ENCODE data around the gene APOD.

The APOD gene

DNA sequence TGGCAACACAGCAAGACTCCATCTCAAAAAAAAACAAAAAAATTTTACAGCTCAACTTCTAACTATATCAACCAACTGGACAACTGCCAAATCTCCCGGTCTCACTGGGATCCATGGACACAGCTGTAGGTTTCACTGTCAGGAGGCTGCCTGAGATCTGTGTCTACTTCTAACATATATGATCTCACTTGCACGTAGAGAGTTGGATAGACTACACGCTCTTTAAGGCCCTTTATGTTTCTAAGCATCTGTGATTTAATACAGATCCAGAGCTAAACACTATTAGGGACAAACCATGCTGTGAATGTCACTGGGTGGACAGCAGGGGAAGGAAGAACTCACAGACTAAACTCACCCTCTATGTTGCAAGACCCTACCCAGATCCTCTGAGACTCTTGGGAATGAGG is 13.0 kb upstream of the APOD start:
- Histone ChIP-seq H3K18ac (ENCODE audit: low read length) (no peak overlapping the region), H2AFZ (ENCODE audit: low read length) (no peak overlapping the region), H3K4me2 (ENCODE audit: insufficient read depth, low read length, poor library complexity, severe bottlenecking) (no peak overlapping the region), H3K9ac (ENCODE audit: low read depth, low read length, poor library complexity) (no peak overlapping the region), H3K79me1 (ENCODE audit: low read depth, low read length) (no peaks in the 10 kb centered on the region), H2BK15ac (ENCODE audit: low read length) (no peak overlapping the region), H3K9me3 (replicated peaks in 1 of 2; ENCODE audit: control insufficient read depth in 2 of 2, insufficient read depth in 1 of 2, low read depth in 1 of 2, low read length in 2 of 2) (peaks cover 0 to 6% of the 10 kb centered on the region in 2 donors), H2BK120ac (ENCODE audit: low read depth, low read length) (no peak overlapping the region), H3K36me3 (replicated peaks in 1 of 2; ENCODE audit: control insufficient read depth in 2 of 2, insufficient read depth in 2 of 2, low read length in 2 of 2) (no peaks in the 10 kb centered on the region), H3K14ac (ENCODE audit: low read length) (no peak overlapping the region), H2AK5ac (ENCODE audit: low read depth, low read length) (no peak overlapping the region), H3K23ac (ENCODE audit: low read depth, low read length, poor library complexity) (no peak overlapping the region), H3K4ac (ENCODE audit: low read length) (no peak overlapping the region), H3K4me1 (ENCODE audit: control insufficient read depth in 2 of 2, insufficient read depth in 1 of 2, low read depth in 1 of 2, low read length in 2 of 2) (peaks cover 0 to 1% of the 10 kb centered on the region in 2 donors), H3K27me3 (ENCODE audit: control insufficient read depth in 3 of 3, insufficient read depth in 3 of 3, low read depth in 1 of 3, low read length in 3 of 3) (peaks cover 0 to 7% (median 0%) of the 10 kb centered on the region in 3 experiments), H3K27ac (replicated peaks; ENCODE audit: low read length) (no peak overlapping the region), H4K8ac (ENCODE audit: low read depth, low read length) (no peak overlapping the region), H3K4me3 (ENCODE audit: low read length in 2 of 2) (no peak overlapping the region), H2BK5ac (ENCODE audit: low read length) (no peak overlapping the region), H2BK12ac (ENCODE audit: low read length) (no peak overlapping the region), H4K91ac (ENCODE audit: low read depth, low read length, poor library complexity) (no peak overlapping the region)
- no peak for DNase-seq (ENCODE audit: low spot score)
- no CpG with 5 or more reads among the region's 3 CpGs for WGBS, 2 donors (ENCODE audit: extremely low coverage in 2 of 2, insufficient read length in 2 of 2, insufficient replicate concordance in 1 of 2)

DNA sequence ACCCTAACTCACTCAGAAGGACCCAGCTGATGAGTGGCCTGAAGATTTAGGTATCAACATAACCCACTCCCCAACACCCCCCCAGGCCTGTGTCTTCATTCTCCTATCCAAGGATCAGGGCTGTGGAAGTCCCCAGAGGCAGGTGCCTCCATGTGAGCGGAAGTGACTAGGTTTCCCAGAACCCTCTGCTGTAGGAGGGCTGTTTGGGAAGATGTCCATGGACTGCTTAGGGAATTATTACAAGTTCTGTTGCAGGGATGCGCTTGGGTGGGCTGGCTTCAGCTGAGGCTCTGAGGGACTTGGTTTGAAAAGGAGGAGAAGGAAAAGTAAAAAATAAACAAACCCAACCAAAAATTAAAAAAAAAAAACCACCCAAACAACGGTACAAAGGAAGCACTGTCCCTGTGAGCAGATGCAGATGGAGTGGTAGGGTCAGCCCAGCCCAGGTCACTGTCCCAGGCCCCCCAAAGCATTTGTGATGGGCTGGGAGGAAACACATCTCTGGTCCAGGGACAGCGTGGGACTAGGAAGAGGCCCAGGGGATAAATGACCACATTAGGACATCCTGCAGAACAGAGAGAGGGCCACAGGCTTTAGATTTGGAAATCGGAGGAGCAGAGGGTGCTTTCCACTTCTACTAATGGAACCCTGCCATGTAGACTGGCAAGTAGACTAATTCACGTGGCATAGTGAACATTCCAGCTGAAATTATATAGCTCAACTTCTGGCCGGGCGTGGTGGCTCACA is 12.2 kb upstream of the APOD start:
- Histone ChIP-seq H2BK120ac (ENCODE audit: low read depth, low read length) (no peak overlapping the region), H2AK5ac (ENCODE audit: low read depth, low read length) (no peak overlapping the region), H4K8ac (ENCODE audit: low read depth, low read length) (no peak overlapping the region), H2AFZ (ENCODE audit: low read length) (no peak overlapping the region), H2BK5ac (ENCODE audit: low read length) (no peak overlapping the region), H3K23ac (ENCODE audit: low read depth, low read length, poor library complexity) (no peak overlapping the region), H3K9ac (ENCODE audit: low read depth, low read length, poor library complexity) (no peak overlapping the region), H2BK15ac (ENCODE audit: low read length) (no peak overlapping the region), H3K36me3 (replicated peaks in 1 of 2; ENCODE audit: control insufficient read depth in 2 of 2, insufficient read depth in 2 of 2, low read length in 2 of 2) (no peaks in the 10 kb centered on the region), H3K4me1 (ENCODE audit: control insufficient read depth in 2 of 2, insufficient read depth in 1 of 2, low read depth in 1 of 2, low read length in 2 of 2) (peaks cover 0 to 1% of the 10 kb centered on the region in 2 donors), H3K27me3 (ENCODE audit: control insufficient read depth in 3 of 3, insufficient read depth in 3 of 3, low read depth in 1 of 3, low read length in 3 of 3) (peaks cover 0 to 7% (median 0%) of the 10 kb centered on the region in 3 experiments), H3K4ac (ENCODE audit: low read length) (no peak overlapping the region), H4K91ac (ENCODE audit: low read depth, low read length, poor library complexity) (no peak overlapping the region), H3K4me2 (ENCODE audit: insufficient read depth, low read length, poor library complexity, severe bottlenecking) (no peak overlapping the region), H3K27ac (replicated peaks; ENCODE audit: low read length) (no peak overlapping the region), H2BK12ac (ENCODE audit: low read length) (no peak overlapping the region), H3K18ac (ENCODE audit: low read length) (no peak overlapping the region), H3K14ac (ENCODE audit: low read length) (no peak overlapping the region), H3K9me3 (replicated peaks in 1 of 2; ENCODE audit: control insufficient read depth in 2 of 2, insufficient read depth in 1 of 2, low read depth in 1 of 2, low read length in 2 of 2) (peaks cover 0 to 3% of the 10 kb centered on the region in 2 donors), H3K4me3 (ENCODE audit: low read length in 2 of 2) (no peak overlapping the region), H3K79me1 (ENCODE audit: low read depth, low read length) (no peaks in the 10 kb centered on the region)
- no peak for DNase-seq (ENCODE audit: low spot score)
- no CpG with 5 or more reads among the region's 8 CpGs for WGBS, 2 donors (ENCODE audit: extremely low coverage in 2 of 2, insufficient read length in 2 of 2, insufficient replicate concordance in 1 of 2)

DNA sequence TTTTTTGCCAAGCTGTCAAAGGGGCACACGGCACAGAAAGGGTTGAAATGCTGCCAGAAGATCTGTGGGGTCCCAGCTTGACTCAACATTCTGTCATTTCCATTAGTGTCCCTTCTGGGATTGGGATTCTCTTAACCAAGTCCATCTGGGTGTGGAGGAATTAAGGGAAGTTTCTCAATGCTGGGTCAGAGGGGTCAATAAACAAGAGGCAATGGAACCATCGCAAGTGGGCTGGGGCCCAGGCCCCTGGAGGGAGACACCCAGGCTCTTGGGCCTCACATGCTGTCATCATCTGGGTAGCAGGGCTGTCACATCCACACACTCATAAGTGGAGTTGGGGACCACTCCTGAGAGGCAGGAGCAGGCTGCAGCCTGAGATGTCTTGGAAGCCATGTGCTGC is 8.1 kb upstream of the APOD start:
- Histone ChIP-seq H3K27ac (replicated peaks; ENCODE audit: low read length) (no peak overlapping the region), H2BK120ac (ENCODE audit: low read depth, low read length) (no peak overlapping the region), H4K8ac (ENCODE audit: low read depth, low read length) (no peak overlapping the region), H3K4ac (ENCODE audit: low read length) (no peak overlapping the region), H3K4me3 (ENCODE audit: low read length in 2 of 2) (no peak overlapping the region), H3K27me3 (ENCODE audit: control insufficient read depth in 3 of 3, insufficient read depth in 3 of 3, low read depth in 1 of 3, low read length in 3 of 3) (peaks cover 0 to 5% (median 0%) of the 10 kb centered on the region in 3 experiments), H2AK5ac (ENCODE audit: low read depth, low read length) (no peak overlapping the region), H3K14ac (ENCODE audit: low read length) (no peak overlapping the region), H3K9ac (ENCODE audit: low read depth, low read length, poor library complexity) (no peak overlapping the region), H3K18ac (ENCODE audit: low read length) (no peak overlapping the region), H2AFZ (ENCODE audit: low read length) (no peak overlapping the region), H3K23ac (ENCODE audit: low read depth, low read length, poor library complexity) (no peak overlapping the region), H2BK15ac (ENCODE audit: low read length) (no peak overlapping the region), H3K4me2 (ENCODE audit: insufficient read depth, low read length, poor library complexity, severe bottlenecking) (no peak overlapping the region), H3K9me3 (replicated peaks in 1 of 2; ENCODE audit: control insufficient read depth in 2 of 2, insufficient read depth in 1 of 2, low read depth in 1 of 2, low read length in 2 of 2) (peaks cover 0 to 3% of the 10 kb centered on the region in 2 donors), H4K91ac (ENCODE audit: low read depth, low read length, poor library complexity) (no peak overlapping the region), H2BK12ac (ENCODE audit: low read length) (no peak overlapping the region), H3K4me1 (ENCODE audit: control insufficient read depth in 2 of 2, insufficient read depth in 1 of 2, low read depth in 1 of 2, low read length in 2 of 2) (no peaks in the 10 kb centered on the region), H2BK5ac (ENCODE audit: low read length) (no peak overlapping the region), H3K79me1 (ENCODE audit: low read depth, low read length) (no peaks in the 10 kb centered on the region), H3K36me3 (replicated peaks in 1 of 2; ENCODE audit: control insufficient read depth in 2 of 2, insufficient read depth in 2 of 2, low read length in 2 of 2) (no peaks in the 10 kb centered on the region)
- WGBS, 2 donors (ENCODE audit: extremely low coverage in 2 of 2, insufficient read length in 2 of 2, insufficient replicate concordance in 1 of 2) = no CpG with 5 or more reads among the region's 2 CpGs
- no peak for DNase-seq (ENCODE audit: low spot score)

DNA sequence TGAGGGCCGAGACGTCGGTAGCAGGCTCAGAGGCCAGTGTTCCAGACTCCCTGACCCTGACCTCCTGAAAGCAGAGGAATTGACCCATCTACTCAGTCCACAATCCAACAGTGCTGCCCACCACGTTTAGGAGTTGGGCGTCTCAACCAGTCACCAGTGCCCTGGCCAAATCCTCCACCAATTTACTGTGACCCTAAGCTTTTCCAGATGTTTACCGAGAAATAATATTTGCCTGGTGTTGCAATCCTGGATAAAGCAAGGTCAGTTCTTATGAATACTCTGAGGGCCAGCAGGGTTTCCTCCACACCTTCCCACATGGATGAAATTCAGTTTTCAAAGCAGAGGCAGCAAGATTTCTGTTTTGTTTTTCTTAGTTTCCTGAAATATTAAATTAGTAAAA is 7.5 kb upstream of the APOD start:
- Histone ChIP-seq H3K36me3 (replicated peaks in 1 of 2; ENCODE audit: control insufficient read depth in 2 of 2, insufficient read depth in 2 of 2, low read length in 2 of 2) (no peaks in the 10 kb centered on the region), H3K27ac (replicated peaks; ENCODE audit: low read length) (no peak overlapping the region), H3K9ac (ENCODE audit: low read depth, low read length, poor library complexity) (no peak overlapping the region), H2BK12ac (ENCODE audit: low read length) (no peak overlapping the region), H3K14ac (ENCODE audit: low read length) (no peak overlapping the region), H2BK5ac (ENCODE audit: low read length) (no peak overlapping the region), H3K18ac (ENCODE audit: low read length) (no peak overlapping the region), H3K4me1 (ENCODE audit: control insufficient read depth in 2 of 2, insufficient read depth in 1 of 2, low read depth in 1 of 2, low read length in 2 of 2) (no peaks in the 10 kb centered on the region), H3K9me3 (replicated peaks in 1 of 2; ENCODE audit: control insufficient read depth in 2 of 2, insufficient read depth in 1 of 2, low read depth in 1 of 2, low read length in 2 of 2) (peaks cover 0 to 3% of the 10 kb centered on the region in 2 donors), H3K23ac (ENCODE audit: low read depth, low read length, poor library complexity) (no peak overlapping the region), H4K91ac (ENCODE audit: low read depth, low read length, poor library complexity) (no peak overlapping the region), H2BK120ac (ENCODE audit: low read depth, low read length) (no peak overlapping the region), H3K79me1 (ENCODE audit: low read depth, low read length) (no peaks in the 10 kb centered on the region), H3K4me2 (ENCODE audit: insufficient read depth, low read length, poor library complexity, severe bottlenecking) (no peak overlapping the region), H2AFZ (ENCODE audit: low read length) (no peak overlapping the region), H2BK15ac (ENCODE audit: low read length) (no peak overlapping the region), H3K27me3 (ENCODE audit: control insufficient read depth in 3 of 3, insufficient read depth in 3 of 3, low read depth in 1 of 3, low read length in 3 of 3) (peaks cover 0 to 5% (median 0%) of the 10 kb centered on the region in 3 experiments), H2AK5ac (ENCODE audit: low read depth, low read length) (no peak overlapping the region), H3K4ac (ENCODE audit: low read length) (no peak overlapping the region), H3K4me3 (ENCODE audit: low read length in 2 of 2) (no peak overlapping the region), H4K8ac (ENCODE audit: low read depth, low read length) (no peak overlapping the region)
- DNase-seq (ENCODE audit: low spot score) = no peak
- no CpG with 5 or more reads among the region's 6 CpGs for WGBS, 2 donors (ENCODE audit: extremely low coverage in 2 of 2, insufficient read length in 2 of 2, insufficient replicate concordance in 1 of 2)

All from neuronal stem cell (in vitro differentiated cells).